Measurements from ENCODE around the gene TMEM87B. TPM values are rescaled to one million over a fixed set of nuclear protein-coding genes. Genes with fewer than 3 reads are reported as not detected.

TMEM87B gene
- total RNA-seq, 2 experiments from 2014 or later = 11.4 to 12.2 TPM

- H3K27me3 Mint-ChIP-seq = peaks cover 8% of the 10 kb centered on the region
- H3K4me1 Mint-ChIP-seq (ENCODE audit: low read depth) = peaks cover 2% of the 10 kb centered on the region
- ATAC-seq (no peak), DNase-seq (no peak)
- no peaks in the 10 kb centered on the region for H3K36me3 Mint-ChIP-seq (ENCODE audit: low read depth)
- no peak overlapping the region for H3K4me3 Mint-ChIP-seq
- CTCF ChIA-PET = no interaction called here
- no peaks in the 10 kb centered on the region for H3K9me3 Mint-ChIP-seq
- TF ChIP-seq, protein P1, sequence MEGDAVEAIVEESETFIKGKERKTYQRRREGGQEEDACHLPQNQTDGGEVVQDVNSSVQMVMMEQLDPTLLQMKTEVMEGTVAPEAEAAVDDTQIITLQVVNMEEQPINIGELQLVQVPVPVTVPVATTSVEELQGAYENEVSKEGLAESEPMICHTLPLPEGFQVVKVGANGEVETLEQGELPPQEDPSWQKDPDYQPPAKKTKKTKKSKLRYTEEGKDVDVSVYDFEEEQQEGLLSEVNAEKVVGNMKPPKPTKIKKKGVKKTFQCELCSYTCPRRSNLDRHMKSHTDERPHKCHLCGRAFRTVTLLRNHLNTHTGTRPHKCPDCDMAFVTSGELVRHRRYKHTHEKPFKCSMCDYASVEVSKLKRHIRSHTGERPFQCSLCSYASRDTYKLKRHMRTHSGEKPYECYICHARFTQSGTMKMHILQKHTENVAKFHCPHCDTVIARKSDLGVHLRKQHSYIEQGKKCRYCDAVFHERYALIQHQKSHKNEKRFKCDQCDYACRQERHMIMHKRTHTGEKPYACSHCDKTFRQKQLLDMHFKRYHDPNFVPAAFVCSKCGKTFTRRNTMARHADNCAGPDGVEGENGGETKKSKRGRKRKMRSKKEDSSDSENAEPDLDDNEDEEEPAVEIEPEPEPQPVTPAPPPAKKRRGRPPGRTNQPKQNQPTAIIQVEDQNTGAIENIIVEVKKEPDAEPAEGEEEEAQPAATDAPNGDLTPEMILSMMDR (IDR thresholded peaks at IDR 0.05) = no peak
- intact Hi-C loops (cut with micrococcal nuclease) = no loop called here
- POLR2A ChIA-PET = no interaction called here
- H3K27ac Mint-ChIP-seq = no peak overlapping the region
Measured at GRCh38 chr2:112143150-112143549, 88.1 kb downstream of the TMEM87B start.

DNA sequence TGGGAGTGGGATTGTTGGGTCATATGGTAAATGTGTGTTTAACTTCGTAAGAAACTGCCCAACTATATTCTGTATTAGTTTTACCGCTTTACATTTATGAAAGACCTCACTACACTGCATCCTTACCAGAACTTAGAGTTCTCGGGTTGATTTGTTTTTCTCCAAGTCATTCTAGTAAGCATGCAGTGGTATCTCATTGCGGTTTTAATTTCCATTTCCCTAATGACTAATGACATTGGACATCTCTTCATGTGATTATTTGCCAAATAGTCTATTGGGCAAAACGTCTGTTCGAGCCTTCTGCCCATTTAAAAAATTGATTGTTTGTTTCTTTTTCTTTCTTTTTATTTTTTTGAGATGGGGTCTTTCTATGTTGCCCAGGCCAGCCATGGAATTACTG lies 89.9 kb downstream of the TMEM87B start:
- intact Hi-C loops (cut with micrococcal nuclease) = no loop called here
- ChIA-PET POLR2A (interaction anchor here (0.6 kb wide), 1 partner anchor 30 kb away, joined by 3 read pairs; no protein-coding TSS in a partner anchor), CTCF (no interaction called here)
- no peak overlapping the region for H3K4me3 Mint-ChIP-seq
- H3K27ac Mint-ChIP-seq = no peak overlapping the region
- no peaks in the 10 kb centered on the region for H3K9me3 Mint-ChIP-seq
- H3K4me1 Mint-ChIP-seq (ENCODE audit: low read depth) = peaks cover 2% of the 10 kb centered on the region
- peaks cover 8% of the 10 kb centered on the region for H3K27me3 Mint-ChIP-seq
- H3K36me3 Mint-ChIP-seq (ENCODE audit: low read depth) = no peaks in the 10 kb centered on the region
- TF ChIP-seq, protein P1 (IDR thresholded peaks at IDR 0.05) = no peak
- ATAC-seq (no peak), DNase-seq (no peak)

DNA sequence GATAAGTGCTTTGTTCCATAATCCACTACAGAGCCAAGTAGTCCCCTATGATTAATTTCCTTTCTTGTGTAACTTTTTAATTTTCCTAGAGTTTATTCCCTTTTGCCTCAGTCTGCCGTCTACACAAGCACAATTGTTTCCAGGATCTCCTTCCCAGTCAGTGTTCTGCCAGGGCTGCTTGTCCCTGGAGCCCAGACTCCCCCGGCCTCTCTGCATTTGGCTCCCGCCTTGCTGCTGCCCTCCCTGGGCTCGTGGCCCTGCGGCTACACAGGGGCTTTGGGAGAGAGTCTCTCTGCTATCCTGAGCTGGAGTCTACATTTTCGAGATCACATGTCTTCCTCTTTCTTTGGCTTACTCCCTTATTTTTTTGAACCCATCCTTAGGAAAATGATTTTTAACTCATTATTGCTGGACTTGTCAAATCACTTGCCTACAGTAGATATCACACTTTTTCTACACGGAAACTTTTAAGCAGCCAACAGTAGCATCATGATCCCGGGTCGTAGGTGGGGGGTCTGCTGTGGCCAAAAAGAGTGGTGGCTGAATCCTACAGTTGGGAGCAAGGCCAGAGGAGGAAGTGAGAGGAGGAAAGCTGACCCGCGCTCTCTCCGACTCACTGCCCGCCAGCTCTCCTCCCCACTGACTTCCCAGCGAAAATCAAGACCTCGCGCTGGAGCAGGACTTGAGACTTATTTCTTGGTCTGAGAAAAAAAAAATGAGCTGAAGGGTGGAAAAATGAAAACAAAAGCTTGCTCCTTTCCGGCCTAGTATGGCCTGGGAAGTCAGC lies 92.5 kb downstream of the TMEM87B start:
- no peak for DNase-seq

GRCh38 chr2:112148477-112148876 lies 93.4 kb downstream of the TMEM87B start:
- Mint-ChIP-seq H3K4me3 (no peak overlapping the region), H3K4me1 (ENCODE audit: low read depth) (no peaks in the 10 kb centered on the region), H3K9me3 (no peaks in the 10 kb centered on the region), H3K27me3 (no peaks in the 10 kb centered on the region), H3K36me3 (ENCODE audit: low read depth) (no peaks in the 10 kb centered on the region), H3K27ac (no peak overlapping the region)
- DNase-seq (no peak), ATAC-seq (no peak)
- ChIA-PET POLR2A (interaction anchor here (1.2 kb wide), 1 partner anchor 40 kb away, joined by 3 read pairs; no protein-coding TSS in a partner anchor), CTCF (interaction anchor here (0.9 kb wide), 1 partner anchor 15 kb away, joined by 3 read pairs; no protein-coding TSS in a partner anchor)
- TF ChIP-seq, protein P1 (IDR thresholded peaks at IDR 0.05) = no peak
- intact Hi-C loops (cut with micrococcal nuclease) = no loop called here

More for the DNA sequence above, 92.5 kb downstream of the TMEM87B start:
- TF ChIP-seq, protein P1 (IDR thresholded peaks at IDR 0.05) = no peak
- ChIA-PET POLR2A (interaction anchor here (0.7 to 1.2 kb wide), 2 partner anchors 36 to 41 kb away, joined by 3 read pairs; no protein-coding TSS in a partner anchor), CTCF (interaction anchor here (0.9 kb wide), 1 partner anchor 14 kb away, joined by 3 read pairs; no protein-coding TSS in a partner anchor)
- Mint-ChIP-seq H3K9me3 (no peaks in the 10 kb centered on the region), H3K4me1 (ENCODE audit: low read depth) (no peaks in the 10 kb centered on the region), H3K4me3 (no peak overlapping the region), H3K27ac (no peak overlapping the region), H3K36me3 (ENCODE audit: low read depth) (no peaks in the 10 kb centered on the region), H3K27me3 (no peaks in the 10 kb centered on the region)
- intact Hi-C loops (cut with micrococcal nuclease) = no loop called here
- ATAC-seq = no peak

GRCh38 chr2:112149194-112149593 lies 94.1 kb downstream of the TMEM87B start:
- TF ChIP-seq, protein P1 (IDR thresholded peaks at IDR 0.05) = no peak
- POLR2A ChIA-PET = no interaction called here
- H3K27me3 Mint-ChIP-seq = no peaks in the 10 kb centered on the region
- DNase-seq (no peak), ATAC-seq (no peak)
- no peak overlapping the region for H3K4me3 Mint-ChIP-seq
- no peaks in the 10 kb centered on the region for H3K36me3 Mint-ChIP-seq (ENCODE audit: low read depth)
- H3K27ac Mint-ChIP-seq = no peak overlapping the region
- H3K4me1 Mint-ChIP-seq (ENCODE audit: low read depth) = peaks cover 7% of the 10 kb centered on the region
- CTCF ChIA-PET = no interaction called here
- no peaks in the 10 kb centered on the region for H3K9me3 Mint-ChIP-seq
- intact Hi-C loops (cut with micrococcal nuclease) = no loop called here

All from activated CD8-positive, alpha-beta T cell treated with anti-CD3 and anti-CD28 coated beads for 36 hours (primary cell).